ENCODE data around the gene TMEM51. TPM values are rescaled to one million over a fixed set of nuclear protein-coding genes. Genes with fewer than 3 reads are reported as not detected.
A peak's percentile ranks its signal among the peaks of the same experiment; 100 is the strongest.

The TMEM51 gene
- total RNA-seq, 1 donor from 2014 or later = 37.4 TPM

DNA sequence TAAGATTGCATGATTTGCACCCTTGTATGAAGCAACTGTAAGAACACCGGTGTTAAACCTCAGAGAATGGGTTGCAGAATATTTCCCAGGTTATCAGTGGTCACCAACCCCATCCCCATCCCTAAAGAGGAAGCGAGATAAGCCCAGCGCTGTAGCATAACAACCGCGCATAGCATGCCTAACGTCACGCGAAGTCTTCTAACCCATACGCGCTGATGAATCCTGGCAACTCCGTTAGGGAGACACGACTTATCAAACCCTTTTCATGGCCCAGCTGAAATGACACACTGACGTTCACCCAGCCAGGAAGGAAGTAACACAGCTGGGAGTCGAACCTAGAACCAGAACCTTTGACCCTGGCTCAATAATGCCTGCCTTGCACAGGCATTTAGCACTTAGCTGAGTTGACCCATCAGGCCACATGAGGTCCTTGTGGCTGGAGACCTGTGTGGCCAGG lies 24.2 kb downstream of the TMEM51 start:
- no peak for DNase-seq (ENCODE audit: low read depth)

DNA sequence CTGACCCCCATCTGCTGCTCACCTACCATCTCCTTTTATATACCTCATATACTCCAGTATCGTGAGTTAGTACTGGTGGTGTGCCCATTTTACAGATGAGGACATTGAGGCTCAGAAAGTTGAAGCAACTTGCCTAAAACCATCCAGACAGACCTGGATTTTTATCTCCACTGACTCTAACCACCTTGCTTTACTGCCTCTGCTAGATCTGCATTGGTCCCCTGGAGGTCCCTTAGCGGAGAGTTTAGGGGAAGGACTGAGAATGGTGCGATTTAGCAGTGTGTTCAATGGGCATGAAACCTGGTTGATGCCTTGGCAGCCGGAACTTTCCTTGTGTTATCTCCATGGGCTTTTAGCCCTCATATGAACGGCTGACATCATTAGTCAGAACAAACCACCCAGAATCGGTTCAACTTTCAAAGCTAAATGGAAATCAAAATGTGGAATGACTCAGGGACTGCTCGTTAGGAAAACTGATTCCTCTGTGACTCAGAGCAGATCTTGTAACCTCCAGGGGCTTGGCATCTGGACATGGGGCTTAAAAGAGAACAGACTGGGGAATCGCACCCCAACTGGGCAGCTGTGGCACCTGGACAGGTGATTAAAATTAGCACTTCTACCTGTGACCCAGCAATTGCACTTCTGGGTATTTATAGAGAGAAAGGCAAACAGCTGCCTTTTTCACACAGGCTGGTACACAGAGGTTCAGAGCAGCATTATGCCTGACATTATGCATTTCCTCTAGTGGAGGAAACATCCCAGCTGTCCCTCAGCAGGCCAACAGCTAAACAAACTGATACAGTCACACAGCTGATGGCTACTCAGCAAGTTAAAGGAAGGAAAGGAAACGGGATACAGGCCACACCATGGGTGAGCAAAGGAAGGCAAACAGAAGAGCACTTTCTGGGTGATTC lies 25.3 kb downstream of the TMEM51 start:
- peak; percentile 99 for DNase-seq (ENCODE audit: low read depth)

DNA sequence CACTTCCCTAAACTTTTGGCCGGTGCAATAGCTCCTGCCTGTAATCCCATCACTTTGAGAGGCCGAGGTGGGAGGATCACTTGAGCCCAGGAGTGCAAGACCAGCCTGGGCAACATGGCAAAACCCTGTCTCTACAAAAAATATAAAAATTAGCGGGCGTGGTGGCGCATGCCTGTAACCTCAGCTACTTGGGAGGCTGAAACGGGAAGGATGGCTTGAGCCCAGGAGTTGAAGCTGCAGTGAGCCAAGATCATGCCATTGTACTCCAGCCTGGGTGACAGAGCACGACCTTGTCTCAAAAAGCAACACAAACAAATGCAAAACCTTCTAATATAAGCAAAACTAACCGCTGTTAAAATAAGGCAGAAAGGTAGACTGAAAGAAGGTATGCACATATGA lies 25.9 kb downstream of the TMEM51 start:
- no peak for DNase-seq (ENCODE audit: low read depth)

DNA sequence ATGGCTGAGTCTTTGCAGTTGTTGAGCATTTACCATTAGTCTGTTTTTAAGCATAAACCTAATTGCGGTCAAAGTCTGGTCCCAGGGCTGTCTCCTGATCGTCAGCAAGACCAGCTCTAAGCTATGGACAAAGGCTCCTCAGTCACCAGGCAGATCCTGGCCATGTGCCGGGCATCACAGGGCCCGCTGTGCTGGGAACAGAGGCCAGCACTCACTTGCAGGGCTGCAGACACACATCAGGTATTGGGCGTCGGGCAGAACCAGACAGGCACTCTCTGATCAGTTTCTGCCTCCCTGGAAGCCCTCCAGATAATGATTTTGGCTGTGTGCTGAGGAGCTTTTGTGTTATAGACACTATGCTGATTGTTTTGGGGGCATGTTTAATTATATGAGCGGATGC lies 26.6 kb downstream of the TMEM51 start:
- DNase-seq (ENCODE audit: low read depth) = no peak

DNA sequence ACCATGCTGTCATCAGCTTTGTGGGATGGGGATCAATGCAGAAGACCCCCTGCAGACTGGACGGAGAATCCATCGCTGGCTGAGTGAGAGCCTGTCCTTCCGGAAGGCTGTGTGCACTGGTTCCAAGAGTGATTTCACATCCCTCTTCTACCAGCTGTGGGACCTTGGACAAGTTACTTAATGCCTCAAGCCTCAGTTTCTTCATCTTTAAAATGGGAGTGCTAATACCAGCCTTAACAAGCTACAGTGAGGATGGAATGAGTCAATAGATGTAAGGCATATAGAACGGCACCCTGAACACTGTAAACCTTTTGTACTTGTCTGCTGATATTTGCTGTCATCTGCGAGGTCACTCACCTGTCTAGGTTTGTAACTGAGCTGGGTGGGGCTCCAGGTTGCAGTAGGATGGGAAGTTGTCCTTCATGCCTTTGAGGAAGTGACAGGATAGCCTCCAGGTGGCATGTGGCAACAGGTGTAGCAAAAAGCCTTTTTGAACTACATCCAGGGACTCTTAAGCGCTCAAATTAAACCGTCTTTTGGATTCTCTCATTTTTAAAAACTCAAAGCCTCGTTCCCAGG lies 27.5 kb downstream of the TMEM51 start:
- no peak for DNase-seq (ENCODE audit: low read depth)

DNA sequence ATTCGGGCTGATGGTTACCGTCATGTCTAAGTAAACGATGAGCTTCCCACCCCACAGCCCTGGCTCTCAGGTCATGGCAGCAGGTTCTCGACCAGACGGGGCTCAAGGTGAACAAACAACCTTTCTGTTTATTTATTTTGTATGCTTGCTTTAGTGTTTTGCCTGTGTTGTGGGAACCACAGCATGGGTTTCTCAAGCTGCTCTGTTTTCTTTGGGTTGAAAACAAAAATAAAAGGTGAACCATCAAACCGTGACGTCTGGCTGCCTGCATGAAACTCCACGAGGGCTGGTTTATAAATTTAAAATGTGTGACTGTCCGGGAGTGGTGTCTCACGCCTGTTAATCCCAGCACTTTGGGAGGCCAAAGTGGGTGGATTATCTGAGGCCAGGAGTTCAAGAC lies 28.0 kb downstream of the TMEM51 start:
- peak; percentile 85 for DNase-seq (ENCODE audit: low read depth)

DNA sequence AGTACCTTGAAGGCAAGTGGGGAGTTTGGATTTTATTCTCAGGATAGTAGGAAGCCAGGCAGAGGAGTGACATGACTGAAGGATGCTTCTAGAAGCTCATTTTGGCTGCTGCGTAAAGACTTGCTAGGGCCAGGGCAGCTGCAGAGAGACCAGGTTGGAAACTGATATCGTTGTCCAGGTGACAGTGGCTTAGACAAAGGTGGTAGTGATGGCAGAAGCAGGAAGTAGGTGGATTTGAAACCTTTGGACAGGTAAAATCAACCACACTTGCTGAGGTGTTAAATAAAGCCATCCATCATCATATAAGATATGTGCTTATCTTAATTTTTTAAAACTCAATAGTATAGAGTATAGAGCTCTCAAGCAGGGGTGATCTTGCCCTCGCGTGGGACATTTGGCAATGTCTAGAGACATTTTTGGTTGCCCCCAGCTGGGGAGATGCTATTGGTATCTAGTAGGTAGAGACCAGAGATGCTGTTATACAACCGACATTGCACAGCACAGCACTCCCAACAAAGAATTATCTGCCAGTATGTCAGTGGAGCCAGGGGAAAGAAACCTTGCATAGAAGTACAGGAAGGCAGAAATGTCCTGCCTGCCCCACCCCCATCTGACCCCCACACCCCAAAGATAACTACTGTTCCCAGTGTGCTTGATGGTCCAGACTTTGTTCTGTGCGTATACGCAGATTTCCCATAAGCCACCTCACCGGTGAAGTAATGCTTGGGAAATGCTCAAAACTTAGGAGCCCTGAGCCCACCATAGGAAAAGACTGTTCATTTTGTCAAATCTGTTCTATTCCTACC lies 31.1 kb downstream of the TMEM51 start:
- DNase-seq (ENCODE audit: low read depth) = no peak

DNA sequence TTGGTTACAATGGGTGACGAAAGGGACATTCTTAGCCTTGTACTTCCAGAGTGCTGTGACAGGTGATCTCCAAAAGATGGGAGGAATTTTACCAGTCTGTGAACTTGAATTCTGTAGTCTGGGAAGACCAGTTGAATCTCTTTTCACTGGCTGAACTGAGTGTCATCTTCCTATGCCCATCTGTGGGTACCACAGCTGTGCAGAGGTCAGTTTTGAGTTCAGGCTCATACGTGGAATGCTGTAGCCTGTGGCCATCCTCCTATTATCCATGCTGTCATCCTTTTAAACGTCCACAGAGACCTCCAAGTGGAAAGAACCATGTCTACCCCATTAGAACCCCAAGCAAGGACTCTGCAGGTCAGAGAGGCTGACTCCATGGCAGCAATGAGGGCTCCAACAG lies 32.1 kb downstream of the TMEM51 start:
- no peak for DNase-seq (ENCODE audit: low read depth)

DNA sequence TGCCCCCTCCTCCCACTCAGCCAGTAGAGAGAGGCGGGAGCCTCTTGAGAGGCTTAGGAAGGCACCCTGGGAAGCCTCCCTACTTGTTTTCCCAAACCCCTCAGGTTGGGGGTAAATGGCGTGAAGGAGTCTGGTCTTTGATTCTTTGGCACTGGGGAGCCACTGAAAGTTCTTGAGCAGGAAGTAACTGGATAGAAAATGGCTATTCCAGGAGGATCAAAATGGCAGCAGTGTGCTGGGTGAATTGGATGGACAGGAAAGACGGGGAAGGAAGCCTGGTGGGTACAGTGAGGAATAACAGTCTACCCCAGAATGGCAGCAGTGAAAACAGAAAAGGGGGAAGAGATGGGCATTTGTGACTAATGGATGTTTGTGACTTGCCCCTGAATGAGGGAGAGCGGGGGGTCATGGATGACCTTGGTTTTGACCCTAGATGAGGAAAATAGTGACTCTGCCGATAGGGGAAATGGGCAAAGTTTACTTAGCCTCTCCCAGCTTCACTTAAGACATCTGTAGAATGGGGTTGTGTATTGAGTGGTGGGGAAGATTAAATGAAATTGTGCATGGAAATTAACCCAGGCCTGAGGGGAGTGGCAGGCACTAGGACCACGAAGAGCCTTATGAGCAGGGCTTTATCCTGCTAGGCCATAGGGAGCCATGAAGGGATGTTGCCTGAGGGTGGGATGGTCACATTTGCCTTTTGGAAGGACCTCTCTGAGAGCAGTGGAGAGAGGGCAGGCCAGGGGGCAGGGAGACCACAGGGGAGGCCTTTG lies 32.7 kb downstream of the TMEM51 start:
- no peak for DNase-seq (ENCODE audit: low read depth)

DNA sequence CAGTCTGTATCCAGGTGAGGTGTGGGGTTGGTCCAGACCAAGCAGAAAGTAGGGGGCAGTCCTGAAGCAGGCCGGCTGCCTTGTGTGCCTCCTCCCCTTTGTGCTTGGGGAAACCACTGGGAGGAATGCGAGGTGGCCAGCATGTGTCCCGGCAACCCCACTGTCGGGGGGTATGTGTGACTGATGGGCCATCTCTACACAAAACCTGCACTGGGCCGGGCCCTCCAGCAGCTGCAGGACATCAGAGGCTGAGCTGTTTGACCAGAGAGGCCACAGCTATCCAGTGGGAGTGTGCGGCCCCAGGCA lies 33.3 kb downstream of the TMEM51 start:
- DNase-seq (ENCODE audit: low read depth) = no peak

DNA sequence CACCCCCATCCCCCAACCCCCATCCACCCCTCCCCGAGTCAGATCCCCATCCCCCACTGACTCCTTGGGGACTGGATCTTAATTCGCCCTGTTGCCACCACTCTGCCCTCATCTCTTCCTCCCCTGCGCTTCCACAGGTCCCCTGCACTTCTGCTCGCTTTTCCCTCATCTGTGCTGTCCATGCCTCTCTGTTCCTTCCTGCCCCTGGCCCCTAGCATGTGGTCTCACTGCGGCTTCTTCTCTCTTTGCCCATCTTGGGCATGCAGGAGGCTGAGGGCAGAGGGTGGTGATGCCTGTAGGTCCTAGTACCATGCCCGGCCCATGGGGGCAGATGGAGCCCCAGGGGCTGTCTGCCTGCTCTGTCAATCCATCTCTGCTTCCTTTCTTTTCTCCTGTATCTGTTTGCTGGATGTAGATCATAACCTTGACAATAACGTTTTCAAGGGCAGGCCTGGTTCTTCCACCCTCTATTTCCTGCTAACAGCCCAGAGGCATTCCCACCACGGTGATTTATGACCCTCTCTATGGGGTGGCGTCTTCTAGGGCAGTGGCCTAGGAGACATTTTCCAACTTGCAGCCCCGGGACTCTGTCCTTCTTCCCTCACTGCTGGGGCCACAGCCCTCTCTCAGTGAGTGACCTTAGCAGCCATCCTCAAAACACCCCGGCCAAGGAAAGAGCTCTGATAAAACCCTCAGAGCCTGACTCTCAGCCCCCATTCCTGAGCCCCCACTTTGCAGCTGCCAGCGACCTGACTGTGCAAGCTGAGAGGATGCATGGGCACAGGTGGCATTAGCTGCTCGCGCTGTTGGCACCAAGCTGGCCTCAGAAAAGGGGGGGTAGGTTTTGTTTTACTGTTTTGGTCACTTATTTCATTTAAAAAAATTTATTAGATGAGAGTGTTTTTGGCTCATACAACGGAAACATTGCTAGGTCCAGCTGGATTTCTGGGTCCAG lies 33.9 kb downstream of the TMEM51 start:
- DNase-seq (ENCODE audit: low read depth) = no peak

DNA sequence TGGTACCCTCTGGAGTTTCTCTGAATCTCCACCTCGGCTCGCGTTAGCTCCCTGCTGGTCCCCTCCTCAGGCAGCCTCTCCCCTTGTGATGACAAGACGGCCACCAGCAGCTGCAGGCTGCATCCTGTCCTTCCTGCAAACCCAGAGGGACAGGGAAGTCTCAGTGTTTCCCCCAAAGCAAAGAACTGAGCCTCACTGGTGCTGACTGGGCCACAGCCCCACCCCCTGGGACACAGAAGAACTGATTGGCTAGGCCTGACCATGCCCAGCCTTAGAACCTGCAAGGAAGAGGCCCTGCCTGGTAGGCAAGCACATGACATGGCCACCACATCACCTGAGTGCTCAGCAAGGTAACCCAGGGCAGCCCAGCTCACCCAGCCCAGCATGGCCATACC lies 34.6 kb downstream of the TMEM51 start:
- DNase-seq (ENCODE audit: low read depth) = no peak

DNA sequence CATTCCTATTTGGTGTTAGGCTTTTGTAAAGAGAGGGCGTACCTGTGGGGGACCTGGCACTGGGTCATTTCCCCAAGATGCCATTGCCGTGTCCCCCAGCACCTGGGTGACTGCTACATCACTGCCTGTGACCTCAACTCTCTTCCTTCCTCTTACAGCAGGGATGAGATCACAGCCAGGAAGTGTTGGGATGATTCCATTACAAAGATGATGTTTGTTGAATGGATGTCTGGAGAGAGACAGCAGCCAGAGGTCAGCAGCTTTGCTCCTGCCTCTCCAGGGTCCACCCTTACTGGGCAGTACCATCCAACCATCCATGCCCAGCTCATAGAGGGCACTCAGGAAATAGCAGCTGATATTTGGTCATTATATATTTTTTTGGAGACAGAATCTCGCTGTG lies 35.1 kb downstream of the TMEM51 start:
- no peak for DNase-seq (ENCODE audit: low read depth)

DNA sequence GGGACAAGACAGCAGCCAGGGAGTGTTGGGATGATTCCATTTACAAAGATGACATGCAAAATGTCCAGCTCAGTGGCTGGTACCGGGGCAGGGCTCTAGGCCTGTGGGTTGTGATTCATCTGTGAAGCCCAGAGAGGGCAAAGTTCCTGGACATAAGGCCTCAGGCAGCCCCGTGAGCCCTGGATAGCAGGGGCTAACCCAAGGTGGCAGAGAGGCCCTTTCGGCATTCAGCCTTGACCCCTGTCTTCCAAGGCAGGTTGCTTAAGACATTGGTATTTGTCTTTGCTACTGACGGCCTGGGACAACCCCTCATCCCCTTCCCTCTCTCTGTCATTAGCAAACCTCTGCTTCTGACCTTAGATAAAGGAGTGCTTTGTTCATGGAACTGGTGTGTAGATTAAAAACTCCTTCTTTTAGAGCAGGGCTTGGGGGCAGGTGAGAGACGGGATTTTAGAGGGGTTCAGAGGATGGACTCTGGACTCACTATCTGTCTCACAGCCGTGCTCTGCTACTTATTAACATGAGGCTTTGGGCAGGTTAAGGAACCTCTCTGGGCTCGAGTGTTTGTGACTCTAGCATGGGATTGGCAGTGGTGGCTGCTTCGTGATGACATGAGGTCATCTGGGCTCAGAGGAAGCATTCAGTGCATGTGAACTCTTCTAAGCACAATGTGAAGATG lies 36.3 kb downstream of the TMEM51 start:
- DNase-seq (ENCODE audit: low read depth) = peak; percentile 69

DNA sequence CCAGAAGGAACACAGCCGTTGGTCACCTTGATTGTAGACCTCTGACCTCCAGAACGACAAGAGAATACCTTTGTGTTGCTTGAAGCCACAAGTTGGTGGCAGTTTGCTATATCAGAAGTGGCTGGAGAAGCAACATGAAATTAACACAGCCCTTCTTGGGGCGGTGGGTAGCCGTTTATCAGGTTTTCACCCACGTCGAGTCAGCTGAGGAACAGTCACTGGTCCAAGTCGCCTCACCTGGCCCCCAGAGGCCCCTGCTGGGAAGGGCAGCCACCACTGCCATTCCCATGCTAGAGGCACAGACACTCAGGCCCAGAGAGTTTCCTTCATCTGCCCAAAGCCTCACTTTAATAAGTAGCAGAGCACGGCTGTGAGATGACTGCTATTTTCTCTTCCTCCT lies 37.7 kb downstream of the TMEM51 start:
- DNase-seq (ENCODE audit: low read depth) = no peak

DNA sequence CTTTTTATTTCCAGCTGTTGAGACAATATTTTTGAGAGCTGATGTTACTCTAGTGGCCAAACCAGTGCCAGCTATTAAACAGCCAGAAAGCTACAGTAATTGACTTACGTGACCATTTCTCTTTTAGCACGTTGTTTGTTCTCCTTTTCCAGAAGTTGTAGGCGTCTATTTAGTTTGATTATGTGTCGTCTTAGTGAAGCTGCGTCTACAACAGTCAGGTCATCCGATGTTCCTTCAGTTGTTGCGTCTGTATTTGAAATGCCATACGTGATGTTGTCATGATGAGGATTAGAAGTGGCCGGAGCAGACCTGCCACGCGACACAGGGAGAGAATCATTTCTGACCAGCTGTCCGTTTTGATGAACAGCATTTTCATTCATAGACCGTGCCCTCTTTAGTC lies 38.2 kb downstream of the TMEM51 start:
- DNase-seq (ENCODE audit: low read depth) = no peak

DNA sequence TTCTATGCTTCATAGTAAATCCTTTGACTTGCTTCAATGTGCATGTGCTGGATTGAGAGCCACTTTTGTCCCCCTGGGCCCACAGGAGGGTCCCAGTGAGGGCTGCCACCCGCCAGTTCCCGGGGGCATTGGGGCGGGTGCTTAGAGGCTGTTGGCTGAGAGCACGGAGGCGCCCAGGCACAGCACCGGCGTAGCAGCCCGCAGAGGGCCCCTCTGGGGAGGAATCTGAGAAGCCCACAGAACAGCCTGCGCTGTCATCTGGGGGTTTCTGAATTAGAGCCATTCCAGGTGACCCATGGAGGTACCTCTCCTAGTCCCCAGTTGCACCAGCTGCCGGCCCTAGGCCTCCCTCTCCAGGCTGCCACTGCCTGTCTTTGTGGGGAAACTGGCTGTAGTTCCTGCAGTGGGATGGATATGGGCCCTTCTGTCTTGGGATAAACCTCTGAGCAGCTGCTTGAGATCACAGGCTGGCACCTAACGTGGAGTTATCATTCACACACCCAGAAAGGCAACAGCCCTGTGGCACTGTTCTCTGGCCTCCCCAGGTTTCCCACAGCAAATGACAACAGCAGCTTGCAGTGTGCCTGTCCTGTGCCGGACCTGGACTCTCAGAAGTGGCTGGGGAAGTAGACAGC lies 39.5 kb downstream of the TMEM51 start:
- DNase-seq (ENCODE audit: low read depth) = no peak

DNA sequence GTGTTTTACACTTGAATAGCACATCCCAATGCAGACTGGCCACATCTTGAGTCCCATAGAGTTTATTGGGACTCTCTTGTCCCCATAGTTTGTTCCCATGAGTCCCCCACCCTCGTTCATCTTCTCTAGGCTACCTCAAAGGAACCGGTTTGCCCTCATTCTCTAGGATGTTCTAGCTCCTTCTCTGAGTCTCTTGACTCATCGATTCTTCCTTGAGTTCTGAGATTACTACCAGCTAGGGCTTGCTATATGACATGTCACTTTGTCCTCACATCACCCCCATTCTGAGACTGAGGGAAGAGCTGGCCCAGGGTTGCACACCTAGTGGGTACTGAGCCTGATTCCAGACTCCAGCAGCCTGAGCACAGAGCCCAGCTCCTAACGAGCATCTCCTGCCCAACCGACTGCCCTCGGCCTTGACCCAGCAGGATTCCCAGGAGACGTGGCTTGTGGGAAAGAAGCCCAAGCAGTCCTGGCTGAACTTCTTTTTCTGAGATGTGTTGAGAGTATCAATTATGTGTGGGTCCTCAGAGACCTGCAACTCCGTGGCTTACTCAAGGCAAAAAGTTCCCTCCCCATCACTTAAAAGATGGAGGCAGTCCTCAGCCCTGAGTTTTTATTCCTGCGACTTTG lies 42.0 kb downstream of the TMEM51 start:
- DNase-seq (ENCODE audit: low read depth) = no peak

DNA sequence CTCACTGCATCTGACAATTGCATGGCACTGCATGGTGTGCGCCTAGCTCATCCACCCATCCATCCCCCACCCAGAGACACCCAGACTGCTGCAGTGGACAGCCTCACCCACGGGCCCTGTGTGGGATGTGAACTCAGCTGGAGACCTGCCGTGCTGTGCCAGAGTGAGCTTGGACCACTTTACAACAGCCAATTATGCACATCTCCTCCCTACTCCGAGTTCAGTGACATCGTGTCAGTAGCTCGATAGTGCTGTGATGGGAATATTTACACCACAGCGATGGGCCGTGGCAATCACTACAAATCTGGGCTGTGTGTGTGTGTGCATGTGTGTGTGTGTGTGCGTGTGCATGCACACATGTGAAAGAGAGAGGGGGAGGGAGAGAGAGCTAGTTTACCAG lies 42.5 kb downstream of the TMEM51 start:
- DNase-seq (ENCODE audit: low read depth) = no peak
